Endothelial cell (in vitro differentiated cells): Measurements from ENCODE around the gene CORO6. TPM values are rescaled to one million over a fixed set of nuclear protein-coding genes. Genes with fewer than 3 reads are reported as not detected.

Source experiments
- DNase-seq: peaks from one replicate; pipeline ENCODE4 v3.0.0; 2021; ENCODE audit warnings: low spot score
- H3K27ac Mint-ChIP-seq: one replicate; pipeline ENCODE4 v1.8.0; 2021; ENCODE audit warnings: mixed read lengths, inconsistent platforms; ENCODE audit not compliant: unreplicated experiment
- H3K27me3 Mint-ChIP-seq: one replicate; pipeline ENCODE4 v1.8.0; 2021; ENCODE audit warnings: mild to moderate bottlenecking, moderate library complexity, mixed read lengths, inconsistent platforms; ENCODE audit not compliant: unreplicated experiment
- H3K36me3 Mint-ChIP-seq: one replicate; pipeline ENCODE4 v1.8.0; 2021; ENCODE audit warnings: mild to moderate bottlenecking, low read depth, mixed read lengths, inconsistent platforms; ENCODE audit not compliant: unreplicated experiment
- H3K4me1 Mint-ChIP-seq: one replicate; pipeline ENCODE4 v1.8.0; 2021; ENCODE audit warnings: mild to moderate bottlenecking, mixed read lengths, inconsistent platforms; ENCODE audit not compliant: unreplicated experiment
- H3K4me3 Mint-ChIP-seq: one replicate; pipeline ENCODE4 v1.8.0; 2021; ENCODE audit warnings: mild to moderate bottlenecking, mixed read lengths, inconsistent platforms; ENCODE audit not compliant: unreplicated experiment
- H3K9me3 Mint-ChIP-seq: one replicate; pipeline ENCODE4 v1.8.0; 2021; ENCODE audit warnings: mixed read lengths, inconsistent platforms; ENCODE audit not compliant: unreplicated experiment
- total RNA-seq: library from RNA; stranded (reverse); fragmentation: NEBNext Ultra II Directional; extraction: Animal tissue kit (Norgen Biotek cat#: 25700); gene quantifications from one replicate; pipeline ENCODE4 v1.2.1, GENCODE V29; 2021; ENCODE audit not compliant: unreplicated experiment
- TF ChIP-seq, protein P1 (sequence below): fragments of 200-600 bp; sonication (generic); IDR thresholded peaks from one replicate; pipeline ENCODE4 v1.5.0; 2021; ENCODE audit warnings: antibody characterized with exemption; ENCODE audit not compliant: unreplicated experiment

CORO6 gene
- total RNA-seq, 1 donor from 2014 or later, result 13.0 TPM

DNA sequence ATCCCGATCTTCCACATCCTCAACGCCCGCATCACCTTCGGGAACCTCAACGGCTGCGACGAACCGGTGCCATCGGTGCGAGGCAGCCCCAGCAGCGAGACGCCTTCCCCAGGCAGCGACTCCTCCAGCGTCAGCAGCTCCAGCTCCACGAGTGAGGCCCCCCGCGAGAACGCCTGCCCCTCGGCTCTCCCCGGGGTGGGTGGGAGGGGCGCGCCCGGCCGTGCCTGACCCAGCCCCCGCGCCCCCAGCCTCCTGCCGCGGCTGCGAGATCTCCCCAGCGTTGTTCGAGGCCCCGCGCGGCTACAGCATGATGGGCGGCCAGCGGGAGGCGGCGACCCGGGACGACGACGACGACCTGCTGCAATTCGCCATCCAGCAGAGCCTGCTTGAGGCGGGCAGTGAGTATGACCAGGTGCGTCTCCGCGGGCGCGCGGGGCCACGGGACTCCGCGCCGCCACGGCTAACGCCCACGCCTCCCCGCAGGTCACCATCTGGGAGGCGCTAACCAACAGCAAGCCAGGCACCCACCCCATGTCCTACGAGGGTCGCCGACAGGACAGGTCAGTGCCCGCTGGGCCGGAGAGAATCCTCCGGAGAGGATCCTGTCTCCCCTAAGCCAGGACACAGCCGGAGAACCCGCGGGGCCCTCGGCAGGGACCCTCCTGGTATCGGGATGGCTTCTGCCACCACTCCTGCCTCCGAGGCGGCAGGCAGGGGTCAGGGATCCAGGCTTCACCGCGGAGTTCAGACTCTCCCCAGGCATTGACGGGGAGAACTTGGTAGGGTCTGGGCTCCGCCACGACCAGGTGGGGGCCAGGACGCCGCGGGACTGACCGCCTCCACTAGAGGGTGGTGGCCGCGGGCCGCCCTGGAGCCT, 10.1 kb downstream of the CORO6 start:
- peaks cover 21% of the 10 kb centered on the region for H3K27me3 Mint-ChIP-seq
- no peak for DNase-seq
- H3K4me3 Mint-ChIP-seq, result no peak overlapping the region

DNA sequence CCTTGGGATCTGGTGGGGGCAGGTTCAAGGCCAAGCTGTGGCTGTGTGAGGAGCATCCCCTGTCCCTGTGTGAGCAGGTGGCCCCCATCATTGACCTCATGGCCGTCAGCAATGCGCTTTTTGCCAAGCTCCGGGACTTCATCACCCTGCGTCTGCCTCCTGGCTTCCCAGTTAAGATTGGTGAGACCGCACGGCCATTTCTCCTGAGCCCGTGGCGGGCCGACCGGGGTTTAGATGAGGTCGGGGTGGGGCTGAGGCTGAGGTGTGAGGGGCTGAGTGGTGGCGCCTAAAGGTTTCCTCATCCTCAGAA, 10.7 kb downstream of the CORO6 start:
- Mint-ChIP-seq H3K27me3 (peaks cover 23% of the 10 kb centered on the region), H3K36me3 (peaks cover 6% of the 10 kb centered on the region), H3K4me1 (peaks cover 14% of the 10 kb centered on the region), H3K4me3 (no peak overlapping the region), H3K9me3 (no peaks in the 10 kb centered on the region), H3K27ac (no peak overlapping the region)
- DNase-seq, result no peak
- TF ChIP-seq, protein P1, sequence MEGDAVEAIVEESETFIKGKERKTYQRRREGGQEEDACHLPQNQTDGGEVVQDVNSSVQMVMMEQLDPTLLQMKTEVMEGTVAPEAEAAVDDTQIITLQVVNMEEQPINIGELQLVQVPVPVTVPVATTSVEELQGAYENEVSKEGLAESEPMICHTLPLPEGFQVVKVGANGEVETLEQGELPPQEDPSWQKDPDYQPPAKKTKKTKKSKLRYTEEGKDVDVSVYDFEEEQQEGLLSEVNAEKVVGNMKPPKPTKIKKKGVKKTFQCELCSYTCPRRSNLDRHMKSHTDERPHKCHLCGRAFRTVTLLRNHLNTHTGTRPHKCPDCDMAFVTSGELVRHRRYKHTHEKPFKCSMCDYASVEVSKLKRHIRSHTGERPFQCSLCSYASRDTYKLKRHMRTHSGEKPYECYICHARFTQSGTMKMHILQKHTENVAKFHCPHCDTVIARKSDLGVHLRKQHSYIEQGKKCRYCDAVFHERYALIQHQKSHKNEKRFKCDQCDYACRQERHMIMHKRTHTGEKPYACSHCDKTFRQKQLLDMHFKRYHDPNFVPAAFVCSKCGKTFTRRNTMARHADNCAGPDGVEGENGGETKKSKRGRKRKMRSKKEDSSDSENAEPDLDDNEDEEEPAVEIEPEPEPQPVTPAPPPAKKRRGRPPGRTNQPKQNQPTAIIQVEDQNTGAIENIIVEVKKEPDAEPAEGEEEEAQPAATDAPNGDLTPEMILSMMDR, result no peak

More for the DNA sequence above, 10.1 kb downstream of the CORO6 start:
- TF ChIP-seq, protein P1, result no peak
- Mint-ChIP-seq H3K4me1 (peaks cover 15% of the 10 kb centered on the region), H3K9me3 (no peaks in the 10 kb centered on the region), H3K27ac (no peak overlapping the region), H3K36me3 (peaks cover 6% of the 10 kb centered on the region)

DNA sequence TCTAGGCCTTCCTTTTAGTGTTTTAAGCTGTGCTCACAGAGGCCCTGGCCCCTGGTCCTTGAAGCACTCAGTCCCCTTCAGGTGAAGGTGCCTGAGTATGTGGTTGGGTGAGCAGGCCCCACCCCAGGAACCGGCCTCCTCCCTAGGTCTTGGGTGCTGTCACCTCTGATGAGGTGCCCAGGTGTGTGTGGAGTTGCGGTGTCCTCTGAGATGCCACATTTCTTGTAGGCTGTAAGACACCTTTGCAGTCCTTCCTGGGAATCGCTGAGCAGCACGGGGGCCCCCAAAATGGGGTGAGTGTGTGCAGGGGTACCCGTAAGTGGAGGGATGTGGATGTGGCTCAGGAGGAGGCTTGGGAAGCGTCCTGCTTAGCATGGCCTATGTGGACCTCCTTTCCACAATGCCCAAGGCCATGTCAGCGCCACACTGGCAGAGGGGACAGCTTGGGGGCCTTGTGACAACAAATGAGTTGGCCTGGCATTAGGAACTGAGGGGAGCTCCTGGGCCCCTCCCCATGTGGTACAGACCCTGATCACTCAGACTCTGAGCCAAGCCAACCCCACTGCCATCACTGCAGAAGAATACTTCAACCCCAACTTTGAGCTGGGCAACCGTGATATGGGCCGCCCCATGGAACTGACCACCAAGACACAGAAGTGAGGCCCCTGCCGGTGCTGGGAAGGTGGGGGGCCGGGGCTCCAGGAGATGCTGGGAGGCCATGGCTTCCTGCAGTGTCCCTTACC, 11.2 kb downstream of the CORO6 start:
- TF ChIP-seq, protein P1, result no peak
- peaks cover 9% of the 10 kb centered on the region for H3K4me1 Mint-ChIP-seq
- H3K4me3 Mint-ChIP-seq, result no peak overlapping the region
- H3K27ac Mint-ChIP-seq, result no peak overlapping the region
- no peaks in the 10 kb centered on the region for H3K9me3 Mint-ChIP-seq
- H3K27me3 Mint-ChIP-seq, result peaks cover 19% of the 10 kb centered on the region
- DNase-seq, result no peak
- H3K36me3 Mint-ChIP-seq, result peaks cover 6% of the 10 kb centered on the region

DNA sequence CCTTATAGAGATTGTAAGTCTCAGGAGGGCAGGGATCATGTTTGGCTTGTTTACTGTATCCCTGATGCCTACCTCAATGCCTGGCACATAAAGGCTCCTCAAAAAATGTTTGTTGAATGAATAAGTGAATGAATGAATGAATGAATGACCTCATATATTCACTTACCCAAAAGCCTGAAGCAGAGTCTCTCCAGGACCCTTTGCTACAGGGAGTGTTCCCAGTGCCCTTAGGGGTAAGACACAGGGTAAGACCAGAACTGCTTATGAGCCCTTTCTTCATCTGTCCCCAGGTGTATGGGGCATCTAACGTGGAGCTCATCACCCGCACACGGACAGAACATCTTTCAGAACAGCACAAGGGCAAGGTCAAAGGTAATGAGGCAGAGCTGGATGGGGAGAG, 12.3 kb downstream of the CORO6 start:
- DNase-seq, result no peak
- H3K36me3 Mint-ChIP-seq, result peaks cover 6% of the 10 kb centered on the region

More for the DNA sequence above, 12.3 kb downstream of the CORO6 start:
- Mint-ChIP-seq H3K27me3 (peaks cover 13% of the 10 kb centered on the region), H3K27ac (no peak overlapping the region), H3K9me3 (no peaks in the 10 kb centered on the region), H3K4me1 (peaks cover 6% of the 10 kb centered on the region), H3K4me3 (no peak overlapping the region)
- TF ChIP-seq, protein P1, result no peak
